Thyroid gland (tissue), 4 donors: ENCODE data around the gene PSMD10.

Experiments
- CTCF ChIP-seq, 6 experiments: fragments of 200-600 bp in 3 of 6; fragments of 450-650 bp in 3 of 6; sonication (generic) in 3 of 6; IDR thresholded peaks; one replicate each; pipeline ENCODE4 v1.5.1; 2016 to 2019; ENCODE audit warnings: antibody characterized with exemption in 6 of 6, mild to moderate bottlenecking in 2 of 6, inconsistent platforms in 1 of 6, moderate library complexity in 1 of 6
- POLR2A ChIP-seq, 2 donors: fragments of 450-650 bp; IDR thresholded peaks; one replicate each; pipeline ENCODE4 v1.6.1; 2017; ENCODE audit warnings: antibody characterized with exemption in 2 of 2, mild to moderate bottlenecking in 2 of 2, moderate library complexity in 1 of 2

GRCh38 chrX:108127152-108127551 lies 35.8 kb upstream of the PSMD10 start:
- no peak for TF ChIP-seq POLR2A (IDR thresholded peaks at IDR 0.05)
- no peak for TF ChIP-seq CTCF (IDR thresholded peaks at IDR 0.05)
